Stimulated activated CD8-positive, alpha-beta memory T cell treated with anti-CD3 and anti-CD28 coated beads, Interleukin-4, amount 100 ng/mL, for 4 hours (primary cell): ENCODE results near the gene EIF3L.

Source experiments
- DNase-seq, 2 donors: peaks; one replicate each; pipeline ENCODE4 v3.0.0-alpha.2; 2020; ENCODE audit warnings: low read depth in 2 of 2, low spot score in 1 of 2

Gene EIF3L

GRCh38 chr22:37816543-37817180, 32.6 kb upstream of the EIF3L start:
- no peak for DNase-seq

DNA sequence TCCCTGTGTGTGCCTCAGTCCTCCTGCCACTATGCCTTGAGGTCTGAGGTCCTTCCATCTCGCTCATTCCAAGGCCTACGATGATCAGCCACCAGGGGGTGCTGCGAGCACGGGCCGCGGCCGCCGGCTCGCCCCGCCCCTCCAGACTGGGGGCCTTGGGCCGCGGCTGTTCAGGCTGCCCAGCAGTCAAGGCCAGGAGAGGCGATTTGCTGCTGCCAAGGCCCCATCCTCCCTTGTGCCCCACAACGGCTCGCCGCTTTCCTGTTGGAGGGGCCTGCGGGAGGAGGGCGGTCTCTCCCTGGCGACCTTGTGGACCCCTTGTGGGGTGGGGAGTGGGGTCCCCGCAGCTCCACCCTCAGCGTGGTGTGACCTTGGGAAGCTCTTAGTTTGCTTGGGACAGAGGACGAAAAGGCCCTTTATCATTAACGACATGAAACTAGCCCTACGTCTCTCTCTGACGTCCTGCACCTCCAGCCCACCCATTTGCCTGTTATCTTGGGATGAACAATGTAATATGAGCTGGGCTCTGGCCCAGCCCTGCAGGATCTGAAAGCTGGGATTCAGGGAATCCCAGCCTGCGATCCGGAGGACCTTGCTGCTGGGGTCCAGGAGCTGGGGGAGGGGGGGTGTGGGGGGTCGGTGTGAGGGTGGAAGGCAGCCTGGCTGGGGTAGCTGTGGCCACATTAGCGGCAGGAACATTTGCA, 31.4 kb upstream of the EIF3L start:
- DNase-seq = peak; percentile 63 to 67

GRCh38 chr22:37818409-37819104, 30.7 kb upstream of the EIF3L start:
- peak; percentile 20 to 23 for DNase-seq

GRCh38 chr22:37819105-37819433, 30.1 kb upstream of the EIF3L start:
- no peak for DNase-seq

GRCh38 chr22:37820350-37820749, 28.9 kb upstream of the EIF3L start:
- DNase-seq = no peak

DNA sequence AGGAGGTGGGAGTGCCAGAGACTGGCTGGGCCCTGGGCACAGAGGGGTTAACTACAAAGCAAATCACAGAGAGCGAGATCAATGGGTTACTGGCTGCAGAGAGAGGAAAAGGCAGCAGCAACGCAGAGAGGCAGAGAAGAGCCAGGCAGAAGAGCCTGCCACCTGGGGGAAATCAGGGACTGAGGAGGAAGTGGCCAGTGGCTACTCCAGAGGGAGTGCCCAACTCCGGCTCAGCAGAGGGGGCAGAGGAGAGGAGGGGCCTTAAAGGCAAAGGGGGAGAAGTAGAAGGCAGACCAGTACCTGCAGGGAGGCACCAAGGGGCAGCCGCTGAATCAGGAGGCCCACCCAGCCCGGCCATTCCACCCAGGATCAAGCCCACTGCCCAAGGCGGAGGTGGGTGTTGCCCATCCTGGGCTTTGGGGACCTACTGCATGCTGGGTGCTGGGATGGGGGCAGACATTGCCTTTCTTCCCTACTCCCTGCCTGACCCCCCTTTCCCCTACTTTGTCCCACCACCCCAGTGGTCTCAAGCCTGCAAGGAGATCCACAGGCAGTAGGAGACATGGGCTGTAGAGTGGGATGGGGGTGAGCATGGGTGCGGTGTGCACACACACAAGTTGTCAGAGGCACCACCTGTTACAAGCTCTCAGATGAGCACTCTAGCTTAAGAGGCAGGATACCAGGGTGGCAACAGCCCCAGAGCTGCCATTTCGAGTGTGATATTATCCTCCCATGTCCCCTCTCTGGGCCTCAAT, 27.0 kb upstream of the EIF3L start:
- no peak for DNase-seq

- DNase-seq = no peak
Observed at GRCh38 chr22:37823134-37823985, 25.9 kb upstream of the EIF3L start, which contains the start of gene GALR3. Gene GALR3 (plus strand): TSS chr22:37823382. CDS start chr22:37823407, 25 bp downstream.

DNA sequence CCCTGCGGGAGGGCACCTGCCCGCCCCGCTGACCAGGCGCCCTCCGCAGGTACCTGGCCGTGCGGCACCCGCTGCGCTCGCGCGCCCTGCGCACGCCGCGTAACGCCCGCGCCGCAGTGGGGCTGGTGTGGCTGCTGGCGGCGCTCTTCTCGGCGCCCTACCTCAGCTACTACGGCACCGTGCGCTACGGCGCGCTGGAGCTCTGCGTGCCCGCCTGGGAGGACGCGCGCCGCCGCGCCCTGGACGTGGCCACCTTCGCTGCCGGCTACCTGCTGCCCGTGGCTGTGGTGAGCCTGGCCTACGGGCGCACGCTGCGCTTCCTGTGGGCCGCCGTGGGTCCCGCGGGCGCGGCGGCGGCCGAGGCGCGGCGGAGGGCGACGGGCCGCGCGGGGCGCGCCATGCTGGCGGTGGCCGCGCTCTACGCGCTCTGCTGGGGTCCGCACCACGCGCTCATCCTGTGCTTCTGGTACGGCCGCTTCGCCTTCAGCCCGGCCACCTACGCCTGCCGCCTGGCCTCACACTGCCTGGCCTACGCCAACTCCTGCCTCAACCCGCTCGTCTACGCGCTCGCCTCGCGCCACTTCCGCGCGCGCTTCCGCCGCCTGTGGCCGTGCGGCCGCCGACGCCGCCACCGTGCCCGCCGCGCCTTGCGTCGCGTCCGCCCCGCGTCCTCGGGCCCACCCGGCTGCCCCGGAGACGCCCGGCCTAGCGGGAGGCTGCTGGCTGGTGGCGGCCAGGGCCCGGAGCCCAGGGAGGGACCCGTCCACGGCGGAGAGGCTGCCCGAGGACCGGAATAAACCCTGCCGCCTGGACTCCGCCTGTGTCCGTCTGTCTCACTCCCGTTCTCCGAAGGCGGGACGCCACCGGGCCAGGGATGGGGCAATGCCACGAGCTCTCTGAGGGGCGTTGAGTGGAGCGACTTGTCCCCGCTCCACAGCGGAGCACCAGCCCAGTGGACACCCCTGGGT, 24.3 kb upstream of the EIF3L start:
- DNase-seq = no peak

GRCh38 chr22:37827056-37827455, 22.2 kb upstream of the EIF3L start:
- DNase-seq = no peak

DNA sequence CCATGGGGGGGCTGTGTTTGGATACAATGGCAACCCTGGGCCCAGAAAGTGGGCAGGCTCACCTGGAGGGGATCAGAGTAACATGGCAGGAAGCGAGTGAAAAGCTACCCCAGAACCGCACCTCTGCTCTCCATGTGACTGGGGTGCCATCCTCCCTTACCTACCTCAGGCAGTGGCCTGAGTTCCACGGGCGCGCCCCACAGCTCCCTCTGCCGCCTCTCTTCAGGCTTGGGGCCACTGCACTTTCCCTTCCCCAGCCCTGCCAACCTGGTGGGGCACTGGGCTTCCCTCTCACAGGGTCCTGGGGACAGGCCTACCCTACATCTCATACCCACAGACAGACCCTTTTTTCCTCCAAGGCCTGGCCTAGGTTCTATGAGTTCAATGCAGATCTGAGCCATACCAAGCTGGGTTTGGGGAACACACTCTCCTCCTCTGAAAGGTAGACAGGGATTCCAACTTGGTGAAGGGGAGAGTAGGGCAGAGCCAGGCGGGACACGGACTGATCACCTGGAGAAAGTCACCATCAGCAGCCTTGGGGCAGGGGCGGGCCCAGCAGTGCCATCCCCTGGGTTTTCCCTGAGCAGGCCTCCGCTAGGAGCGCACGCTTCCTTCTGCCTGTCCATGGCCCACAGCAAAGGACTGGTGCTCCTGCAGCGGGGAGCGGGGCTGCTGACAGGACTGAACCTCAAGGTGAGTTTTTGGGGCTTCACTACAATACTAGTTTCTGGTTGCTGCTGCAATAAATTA, 19.0 kb upstream of the EIF3L start:
- no peak for DNase-seq

GRCh38 chr22:37831472-37831871, 17.7 kb upstream of the EIF3L start:
- DNase-seq = no peak

DNA sequence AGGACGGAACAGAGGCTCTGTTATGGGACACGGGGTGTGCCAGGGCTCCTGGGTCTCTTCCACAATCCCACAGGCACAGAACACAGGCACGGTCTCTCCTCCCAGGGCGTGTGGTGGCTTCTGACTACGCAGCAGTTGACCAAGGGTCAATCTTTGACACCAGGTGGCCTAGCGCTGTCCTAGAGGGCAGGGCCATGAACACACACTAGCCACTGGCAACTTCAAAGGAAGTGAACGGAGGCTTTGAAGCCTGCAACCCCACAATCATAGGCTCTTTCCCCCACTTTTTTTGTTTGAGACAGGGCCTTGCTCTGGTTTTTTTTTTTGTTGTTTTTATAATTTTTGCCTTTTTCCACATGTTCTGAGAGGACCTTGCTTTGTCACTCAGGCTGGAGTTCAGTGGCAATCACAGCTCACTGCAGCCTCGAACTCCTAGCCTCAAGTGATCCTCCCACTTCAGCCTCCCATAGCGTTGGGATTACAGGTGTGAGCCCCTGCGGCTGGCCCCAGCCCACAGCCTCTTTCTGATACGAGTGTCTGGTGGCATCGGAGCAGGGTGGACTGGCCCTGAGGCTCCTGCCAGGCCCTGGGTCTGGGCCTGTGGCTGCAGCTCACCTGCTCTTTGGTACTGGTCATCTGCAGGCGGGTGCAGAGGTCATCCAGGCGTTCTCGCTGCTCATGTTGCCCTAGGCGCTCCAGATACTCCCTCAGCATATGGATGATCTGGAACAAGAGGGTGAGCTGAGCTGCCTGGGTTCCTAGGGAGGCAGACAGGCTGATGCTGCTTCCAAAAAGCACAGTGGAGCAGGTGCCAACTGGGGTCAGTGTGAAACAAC, 17.0 kb upstream of the EIF3L start:
- no peak for DNase-seq

- no peak for DNase-seq
Observed at GRCh38 chr22:37842015-37842793, 7.0 kb upstream of the EIF3L start.

DNA sequence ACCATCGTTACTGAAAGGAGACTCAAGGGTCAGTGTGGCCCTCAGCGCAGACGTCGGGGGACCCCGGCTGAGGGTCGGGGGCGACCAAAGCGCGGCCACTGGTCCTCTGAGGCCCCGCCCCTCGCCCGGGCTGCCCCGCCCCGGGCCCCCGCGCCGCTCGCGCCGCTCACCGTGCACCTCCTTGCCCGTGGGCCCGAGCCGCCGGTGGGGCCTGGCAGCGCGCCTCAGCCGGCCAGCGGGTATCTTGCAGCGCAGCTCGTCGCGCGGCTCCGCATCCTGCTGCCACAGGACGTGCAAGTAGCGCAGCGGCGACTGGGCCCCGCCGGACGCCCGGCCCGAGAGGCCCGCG, 5.5 kb upstream of the EIF3L start:
- peak in 1 of 2 donors; percentile 16 for DNase-seq

- no peak for DNase-seq
Observed at GRCh38 chr22:37844904-37845329, 4.3 kb upstream of the EIF3L start.

DNA sequence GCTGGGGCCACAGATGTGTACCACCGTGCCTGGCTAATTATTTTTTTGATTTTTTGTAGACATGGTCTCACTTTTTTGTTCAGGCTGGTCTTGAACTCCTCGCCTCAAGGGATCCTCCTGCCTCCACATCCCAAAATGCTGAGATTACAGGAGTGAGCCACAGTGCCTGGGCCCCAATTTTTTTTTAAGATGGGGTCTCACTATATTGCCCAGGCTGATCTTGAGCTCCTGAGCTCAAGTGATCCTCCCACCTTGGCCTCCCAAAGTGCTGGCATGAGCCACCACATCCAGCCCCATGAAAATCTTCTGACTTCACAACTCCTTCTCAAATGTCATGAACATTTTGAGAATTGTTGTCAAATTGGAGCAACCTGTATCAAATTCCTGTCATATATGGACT, 2.8 kb upstream of the EIF3L start:
- DNase-seq = no peak

DNA sequence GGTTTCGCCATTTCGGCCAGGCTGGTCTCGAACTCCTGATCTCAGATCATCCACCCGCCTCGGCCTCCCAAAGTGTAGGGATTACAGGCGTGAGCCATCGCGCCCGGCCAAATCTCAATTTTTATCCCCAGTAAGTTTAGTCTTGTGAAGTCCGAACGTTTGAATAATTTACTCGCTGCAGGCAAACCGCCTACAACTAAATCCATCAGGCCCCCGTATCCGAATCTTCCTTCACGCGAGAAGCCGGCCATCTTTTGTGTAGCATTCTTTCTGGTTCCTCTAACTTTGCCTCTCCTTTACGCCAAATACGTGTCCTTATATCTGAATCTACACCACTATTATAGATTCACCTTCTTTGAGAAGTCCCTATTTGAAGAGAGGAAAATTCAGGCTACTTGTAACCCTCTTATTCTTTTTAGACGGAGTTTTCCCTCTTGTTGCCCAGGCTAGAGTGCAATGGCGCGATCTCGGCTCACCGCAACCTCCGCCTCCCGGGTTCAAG, 581 bp upstream of the EIF3L start:
- DNase-seq = no peak
